Measurements from ENCODE around the gene OR2L2. TPM values are rescaled to one million over a fixed set of nuclear protein-coding genes. Genes with fewer than 3 reads are reported as not detected.

The OR2L2 gene
- total RNA-seq, 1 experiment from 2014 or later: not detected

- CTCF ChIA-PET: no interaction called here
- no peak overlapping the region for H3K4me3 ChIP-seq (replicated peaks in 1 of 2; ENCODE audit: low read depth in 1 of 2, low read length in 2 of 2)
- TF ChIP-seq TCF7L2 (IDR thresholded peaks at IDR 0.05; ENCODE audit: borderline replicate concordance, extremely low read depth, insufficient read depth, insufficient read length) (no peak), YY1 (IDR thresholded peaks at IDR 0.05; ENCODE audit: extremely low read depth, insufficient replicate concordance, low read depth, low read length) (no peak), MAX (IDR thresholded peaks at IDR 0.05) (no peak), SIN3A (IDR thresholded peaks at IDR 0.05; ENCODE audit: low read depth) (no peak), POLR2AphosphoS5 (IDR thresholded peaks at IDR 0.05; ENCODE audit: low read depth, low read length) (no peak), ZFX (IDR thresholded peaks at IDR 0.05) (no peak)
- ATAC-seq (no peak), DNase-seq (ENCODE audit: low read depth, low spot score) (no peak)
- H3K9me3 ChIP-seq (ENCODE audit: control insufficient read depth in 1 of 2, insufficient read depth in 1 of 2, low read depth in 1 of 2, low read length in 2 of 2): peaks cover 8 to 10% of the 10 kb centered on the region in 2 experiments; a peak in 3 of 4 replicates
- no peaks in the 10 kb centered on the region for H3K79me2 ChIP-seq (ENCODE audit: insufficient read depth, low read length)
- no peaks in the 10 kb centered on the region for H3K27me3 ChIP-seq (ENCODE audit: insufficient read depth, low read length)
- RAD21 ChIA-PET (ENCODE audit: low non-redundant PET in 1 of 2, low total read pairs in 2 of 2, uncharacterized antibody in 2 of 2, unreplicated experiment in 2 of 2): no interaction called here
- H3K4me2 ChIP-seq (ENCODE audit: low read length): no peak overlapping the region
- H3K9me2 ChIP-seq (ENCODE audit: insufficient read depth): no peaks in the 10 kb centered on the region
- H3K36me3 ChIP-seq (ENCODE audit: control insufficient read depth in 1 of 2, insufficient read depth in 2 of 2, low read length in 2 of 2): no peaks in the 10 kb centered on the region
- no peak overlapping the region for H3K9ac ChIP-seq (ENCODE audit: low read length)
- no peaks in the 10 kb centered on the region for H4K20me1 ChIP-seq (ENCODE audit: insufficient read depth)
- no peak overlapping the region for H3K27ac ChIP-seq (ENCODE audit: low read depth, low read length)
- POLR2A ChIA-PET: no interaction called here
- no peak overlapping the region for H2AFZ ChIP-seq (ENCODE audit: low read depth, low read length, poor library complexity, severe bottlenecking)
- no TSS peak for BruUV-seq (replicated peaks)
- H3K4me1 ChIP-seq (ENCODE audit: control insufficient read depth in 1 of 2, insufficient read depth in 2 of 2, low read length in 2 of 2): no peaks in the 10 kb centered on the region
- intact Hi-C loops (cut with micrococcal nuclease): no loop called here
Measured at GRCh38 chr1:248015803-248016202, 14.1 kb upstream of the OR2L2 start.

GRCh38 chr1:248045209-248045608 lies 15.3 kb downstream of the OR2L2 start:
- ATAC-seq: no peak
- no peaks in the 10 kb centered on the region for H3K27me3 ChIP-seq (ENCODE audit: insufficient read depth, low read length)
- no peak overlapping the region for H3K9ac ChIP-seq (ENCODE audit: low read length)
- intact Hi-C loops (cut with micrococcal nuclease): no loop called here
- DNase-seq (ENCODE audit: low read depth, low spot score): no peak
- no peaks in the 10 kb centered on the region for H4K20me1 ChIP-seq (ENCODE audit: insufficient read depth)
- CTCF ChIA-PET: no interaction called here
- no peak overlapping the region for H2AFZ ChIP-seq (ENCODE audit: low read depth, low read length, poor library complexity, severe bottlenecking)
- no peak overlapping the region for H3K27ac ChIP-seq (ENCODE audit: low read depth, low read length)
- RAD21 ChIA-PET (ENCODE audit: low non-redundant PET in 1 of 2, low total read pairs in 2 of 2, uncharacterized antibody in 2 of 2, unreplicated experiment in 2 of 2): no interaction called here
- H3K9me2 ChIP-seq (ENCODE audit: insufficient read depth): no peaks in the 10 kb centered on the region
- no peaks in the 10 kb centered on the region for H3K79me2 ChIP-seq (ENCODE audit: insufficient read depth, low read length)
- POLR2A ChIA-PET: no interaction called here
- BruUV-seq (replicated peaks): no TSS peak
- H3K4me2 ChIP-seq (ENCODE audit: low read length): no peak overlapping the region
- H3K36me3 ChIP-seq (ENCODE audit: control insufficient read depth in 1 of 2, insufficient read depth in 2 of 2, low read length in 2 of 2): no peaks in the 10 kb centered on the region
- H3K4me3 ChIP-seq (replicated peaks in 1 of 2; ENCODE audit: low read depth in 1 of 2, low read length in 2 of 2): no peak overlapping the region
- no peaks in the 10 kb centered on the region for H3K4me1 ChIP-seq (ENCODE audit: control insufficient read depth in 1 of 2, insufficient read depth in 2 of 2, low read length in 2 of 2)
- H3K9me3 ChIP-seq (ENCODE audit: control insufficient read depth in 1 of 2, insufficient read depth in 1 of 2, low read depth in 1 of 2, low read length in 2 of 2): peaks cover 0 to 12% of the 10 kb centered on the region in 2 experiments; a peak in 2 of 4 replicates
- no peak for TF ChIP-seq ZNF274 (IDR thresholded peaks at IDR 0.05; ENCODE audit: low read depth, low read length)
- no peak for TF ChIP-seq SIN3A (IDR thresholded peaks at IDR 0.05; ENCODE audit: low read depth)
- TF ChIP-seq, protein P1, sequence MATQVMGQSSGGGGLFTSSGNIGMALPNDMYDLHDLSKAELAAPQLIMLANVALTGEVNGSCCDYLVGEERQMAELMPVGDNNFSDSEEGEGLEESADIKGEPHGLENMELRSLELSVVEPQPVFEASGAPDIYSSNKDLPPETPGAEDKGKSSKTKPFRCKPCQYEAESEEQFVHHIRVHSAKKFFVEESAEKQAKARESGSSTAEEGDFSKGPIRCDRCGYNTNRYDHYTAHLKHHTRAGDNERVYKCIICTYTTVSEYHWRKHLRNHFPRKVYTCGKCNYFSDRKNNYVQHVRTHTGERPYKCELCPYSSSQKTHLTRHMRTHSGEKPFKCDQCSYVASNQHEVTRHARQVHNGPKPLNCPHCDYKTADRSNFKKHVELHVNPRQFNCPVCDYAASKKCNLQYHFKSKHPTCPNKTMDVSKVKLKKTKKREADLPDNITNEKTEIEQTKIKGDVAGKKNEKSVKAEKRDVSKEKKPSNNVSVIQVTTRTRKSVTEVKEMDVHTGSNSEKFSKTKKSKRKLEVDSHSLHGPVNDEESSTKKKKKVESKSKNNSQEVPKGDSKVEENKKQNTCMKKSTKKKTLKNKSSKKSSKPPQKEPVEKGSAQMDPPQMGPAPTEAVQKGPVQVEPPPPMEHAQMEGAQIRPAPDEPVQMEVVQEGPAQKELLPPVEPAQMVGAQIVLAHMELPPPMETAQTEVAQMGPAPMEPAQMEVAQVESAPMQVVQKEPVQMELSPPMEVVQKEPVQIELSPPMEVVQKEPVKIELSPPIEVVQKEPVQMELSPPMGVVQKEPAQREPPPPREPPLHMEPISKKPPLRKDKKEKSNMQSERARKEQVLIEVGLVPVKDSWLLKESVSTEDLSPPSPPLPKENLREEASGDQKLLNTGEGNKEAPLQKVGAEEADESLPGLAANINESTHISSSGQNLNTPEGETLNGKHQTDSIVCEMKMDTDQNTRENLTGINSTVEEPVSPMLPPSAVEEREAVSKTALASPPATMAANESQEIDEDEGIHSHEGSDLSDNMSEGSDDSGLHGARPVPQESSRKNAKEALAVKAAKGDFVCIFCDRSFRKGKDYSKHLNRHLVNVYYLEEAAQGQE (IDR thresholded peaks at IDR 0.05; ENCODE audit: low read depth): no peak
- no peak for TF ChIP-seq CTCF (IDR thresholded peaks at IDR 0.05 in 2 of 3, conservative IDR thresholded peaks at IDR 0.05 in 1 of 3; ENCODE audit: borderline replicate concordance in 1 of 3, insufficient read depth in 1 of 3, low read depth in 2 of 3, low read length in 2 of 3)
- no peak for TF ChIP-seq FOSL1 (IDR thresholded peaks at IDR 0.05; ENCODE audit: low read depth)
- no peak for TF ChIP-seq TCF7L2 (IDR thresholded peaks at IDR 0.05; ENCODE audit: borderline replicate concordance, extremely low read depth, insufficient read depth, insufficient read length)
- TF ChIP-seq CEBPB (IDR thresholded peaks at IDR 0.05; ENCODE audit: low read depth): no peak
- TF ChIP-seq EZH2phosphoT487 (IDR thresholded peaks at IDR 0.05; ENCODE audit: borderline replicate concordance): no peak
- TF ChIP-seq EGR1 (IDR thresholded peaks at IDR 0.05; ENCODE audit: low read depth): no peak
- TF ChIP-seq ZFX (IDR thresholded peaks at IDR 0.05): no peak
- TF ChIP-seq CBX3 (IDR thresholded peaks at IDR 0.05; ENCODE audit: low read depth): no peak
